ENCODE measurements around the gene ADAMTS15.

- TF ChIP-seq EP300 (IDR thresholded peaks at IDR 0.05) (no peak), POLR2A (IDR thresholded peaks at IDR 0.05) (no peak), CTCF (IDR thresholded peaks at IDR 0.05) (no peak)
Measured at GRCh38 chr11:130418756-130419155, 29.7 kb upstream of the ADAMTS15 start.
